Activated naive CD8-positive, alpha-beta T cell treated with anti-CD3 and anti-CD28 coated beads, Interleukin-2, amount 10 ng/mL, durations not matched to agents 7 days and 5 days (primary cell): ENCODE data around the gene CAPN8. TPM values are rescaled to one million over a fixed set of nuclear protein-coding genes. Genes with fewer than 3 reads are reported as not detected.

ENCODE experiments used
- ATAC-seq: fragments of 150-1000 bp; cut with Tn5 transposase; one replicate; pipeline ENCODE4 v1.10.0; 2021; ENCODE audit warnings: low read depth, moderate library complexity
- POLR2A ChIA-PET: fragments of 350-600 bp; sonication (Branson Sonifier 250); formaldehyde crosslinking; loops from one replicate; lab custom pipeline; 2021; ENCODE audit warnings: antibody characterized with exemption; lab: Charles Lee
- DNase-seq: peaks from one replicate; pipeline ENCODE4 v3.0.0; 2021
- H3K27ac Mint-ChIP-seq: one replicate; pipeline ENCODE4 v1.8.0; 2022; ENCODE audit warnings: mild to moderate bottlenecking, mixed read lengths
- H3K27me3 Mint-ChIP-seq: one replicate; pipeline ENCODE4 v1.8.0; 2022; ENCODE audit warnings: mild to moderate bottlenecking, moderate library complexity, mixed read lengths
- H3K36me3 Mint-ChIP-seq: one replicate; pipeline ENCODE4 v1.8.0; 2021; ENCODE audit warnings: mild to moderate bottlenecking, mixed read lengths
- H3K4me1 Mint-ChIP-seq: one replicate; pipeline ENCODE4 v1.8.0; 2021; ENCODE audit warnings: mixed read lengths
- H3K4me3 Mint-ChIP-seq: one replicate; pipeline ENCODE4 v1.8.0; 2022; ENCODE audit warnings: mild to moderate bottlenecking, moderate library complexity, mixed read lengths
- H3K9me3 Mint-ChIP-seq: one replicate; pipeline ENCODE4 v1.8.0; 2021; ENCODE audit warnings: mixed read lengths
- total RNA-seq, 2 experiments: library from RNA; stranded (reverse); gene quantifications; one replicate each; pipeline ENCODE4 v1.2.3, GENCODE V29; 2021

The CAPN8 gene
- total RNA-seq, 2 experiments from 2014 or later, result 0.28 TPM; not detected in 1

GRCh38 chr1:223513309-223513708 is 152.2 kb downstream of the CAPN8 start:
- H3K27ac Mint-ChIP-seq, result no peak overlapping the region
- POLR2A ChIA-PET, result no interaction called here
- no peak for ATAC-seq

DNA sequence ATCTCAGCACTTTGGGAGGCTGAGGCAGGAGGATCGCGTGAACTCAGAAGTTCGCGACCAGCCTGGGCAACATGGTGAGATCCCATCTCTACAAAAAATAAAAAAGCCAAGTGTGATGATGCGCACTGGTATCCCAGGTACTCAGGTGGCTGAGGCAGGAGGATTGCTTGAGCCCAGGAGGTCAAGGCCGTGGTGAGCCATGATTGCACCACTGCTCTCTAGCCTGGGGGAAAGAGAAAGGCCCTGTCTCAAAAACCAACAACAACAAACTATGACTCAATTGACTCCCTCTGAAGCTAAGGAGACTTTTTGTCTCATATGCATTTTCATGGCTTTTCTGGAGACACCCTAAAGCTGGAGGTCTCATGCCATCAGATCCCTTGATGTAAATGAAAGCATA is 153.4 kb downstream of the CAPN8 start:
- H3K27ac Mint-ChIP-seq, result no peak overlapping the region
- H3K27me3 Mint-ChIP-seq, result peaks cover 2% of the 10 kb centered on the region
- no peak for DNase-seq
- no peak for ATAC-seq
- peaks cover 12% of the 10 kb centered on the region for H3K9me3 Mint-ChIP-seq
- H3K36me3 Mint-ChIP-seq, result no peaks in the 10 kb centered on the region
- H3K4me3 Mint-ChIP-seq, result no peak overlapping the region
- no peaks in the 10 kb centered on the region for H3K4me1 Mint-ChIP-seq
- POLR2A ChIA-PET, result no interaction called here

More at GRCh38 chr1:223513309-223513708, 152.2 kb downstream of the CAPN8 start:
- Mint-ChIP-seq H3K4me3 (no peak overlapping the region), H3K4me1 (no peaks in the 10 kb centered on the region), H3K36me3 (no peaks in the 10 kb centered on the region), H3K27me3 (peaks cover 2% of the 10 kb centered on the region), H3K9me3 (peaks cover 12% of the 10 kb centered on the region)
- no peak for DNase-seq

- Mint-ChIP-seq H3K36me3 (no peaks in the 10 kb centered on the region), H3K27me3 (no peaks in the 10 kb centered on the region), H3K9me3 (peaks cover 12% of the 10 kb centered on the region), H3K4me1 (no peaks in the 10 kb centered on the region), H3K4me3 (no peak overlapping the region), H3K27ac (no peak overlapping the region)
- DNase-seq (no peak), ATAC-seq (no peak)
- POLR2A ChIA-PET, result no interaction called here
Measured at GRCh38 chr1:223508796-223509195, 156.7 kb downstream of the CAPN8 start.

DNA sequence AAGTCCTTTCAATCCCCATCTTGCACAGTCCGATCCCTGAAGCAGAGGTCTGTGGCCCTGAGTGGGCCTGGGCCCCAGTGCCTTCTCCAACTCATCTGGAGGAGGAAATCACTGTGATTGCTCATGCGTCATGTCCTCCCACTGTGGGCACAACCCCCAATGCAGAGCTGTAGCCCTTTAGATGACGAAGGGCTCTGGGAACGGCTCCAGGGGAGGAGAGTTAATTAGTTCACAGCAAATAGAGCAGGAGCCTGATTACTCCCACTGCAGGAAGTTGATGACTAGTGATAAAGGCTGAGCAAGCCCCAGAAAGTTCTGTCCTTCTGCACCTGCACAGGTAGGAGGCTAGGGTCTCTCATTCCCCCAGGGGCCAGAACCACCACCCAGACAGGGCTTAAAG is 160.8 kb downstream of the CAPN8 start:
- DNase-seq (no peak), ATAC-seq (no peak)
- no peak overlapping the region for H3K4me3 Mint-ChIP-seq
- no peaks in the 10 kb centered on the region for H3K4me1 Mint-ChIP-seq
- no peaks in the 10 kb centered on the region for H3K27me3 Mint-ChIP-seq
- peaks cover 1% of the 10 kb centered on the region for H3K9me3 Mint-ChIP-seq
- POLR2A ChIA-PET, result no interaction called here
- H3K27ac Mint-ChIP-seq, result no peak overlapping the region
- H3K36me3 Mint-ChIP-seq, result no peaks in the 10 kb centered on the region

DNA sequence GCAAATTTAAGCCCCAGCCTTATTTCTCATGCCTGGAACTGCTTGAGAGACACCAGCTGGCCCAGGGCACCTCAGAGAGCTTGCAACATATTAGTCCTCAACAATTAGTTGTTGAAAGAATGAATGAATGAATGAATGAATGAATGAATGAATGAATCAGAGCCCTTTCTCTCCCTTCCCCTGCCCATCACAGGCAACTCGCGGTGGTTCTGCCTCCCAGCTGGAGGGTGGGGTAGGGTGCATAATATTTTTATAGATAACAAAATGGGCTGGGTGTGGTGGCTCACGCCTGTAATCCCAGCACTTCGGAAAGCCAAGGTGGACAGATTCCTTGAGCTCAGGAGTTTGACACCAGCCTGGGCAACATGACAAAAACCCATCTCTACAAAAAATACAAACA is 162.2 kb downstream of the CAPN8 start:
- POLR2A ChIA-PET, result no interaction called here
- no peak overlapping the region for H3K27ac Mint-ChIP-seq
- no peaks in the 10 kb centered on the region for H3K36me3 Mint-ChIP-seq
- H3K9me3 Mint-ChIP-seq, result no peaks in the 10 kb centered on the region
- no peak for DNase-seq
- no peaks in the 10 kb centered on the region for H3K4me1 Mint-ChIP-seq
- no peak for ATAC-seq
- H3K4me3 Mint-ChIP-seq, result no peak overlapping the region
- no peaks in the 10 kb centered on the region for H3K27me3 Mint-ChIP-seq

- no peak for ATAC-seq
- POLR2A ChIA-PET, result no interaction called here
- no peaks in the 10 kb centered on the region for H3K36me3 Mint-ChIP-seq
- H3K4me3 Mint-ChIP-seq, result no peak overlapping the region
- H3K4me1 Mint-ChIP-seq, result no peaks in the 10 kb centered on the region
- no peaks in the 10 kb centered on the region for H3K9me3 Mint-ChIP-seq
- H3K27ac Mint-ChIP-seq, result no peak overlapping the region
- DNase-seq, result no peak
- no peaks in the 10 kb centered on the region for H3K27me3 Mint-ChIP-seq
Measured at GRCh38 chr1:223500560-223501425, 164.7 kb downstream of the CAPN8 start.

DNA sequence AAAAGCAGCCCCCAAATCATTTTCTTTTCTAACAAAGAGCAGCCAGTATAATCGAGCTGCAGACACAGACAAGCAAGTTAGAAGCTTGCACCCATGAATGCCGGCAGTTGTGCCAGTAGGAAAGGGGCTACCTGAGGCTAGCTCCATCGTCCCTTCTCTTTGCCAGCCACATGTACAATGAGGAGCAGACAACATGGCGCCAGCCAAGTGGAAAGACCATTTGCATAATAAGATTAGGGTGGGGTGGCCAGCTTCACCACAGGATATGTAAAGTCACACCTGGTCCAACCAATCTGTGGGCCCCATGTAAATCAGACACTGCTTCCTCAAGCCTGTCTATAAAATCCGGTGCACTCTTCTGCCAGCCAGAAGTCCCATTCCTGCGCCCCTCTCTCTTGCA is 168.6 kb downstream of the CAPN8 start:
- Mint-ChIP-seq H3K36me3 (no peaks in the 10 kb centered on the region), H3K27ac (no peak overlapping the region), H3K4me1 (no peaks in the 10 kb centered on the region), H3K9me3 (no peaks in the 10 kb centered on the region), H3K4me3 (no peak overlapping the region), H3K27me3 (no peaks in the 10 kb centered on the region)
- no peak for DNase-seq
- ATAC-seq, result no peak
- POLR2A ChIA-PET, result no interaction called here

DNA sequence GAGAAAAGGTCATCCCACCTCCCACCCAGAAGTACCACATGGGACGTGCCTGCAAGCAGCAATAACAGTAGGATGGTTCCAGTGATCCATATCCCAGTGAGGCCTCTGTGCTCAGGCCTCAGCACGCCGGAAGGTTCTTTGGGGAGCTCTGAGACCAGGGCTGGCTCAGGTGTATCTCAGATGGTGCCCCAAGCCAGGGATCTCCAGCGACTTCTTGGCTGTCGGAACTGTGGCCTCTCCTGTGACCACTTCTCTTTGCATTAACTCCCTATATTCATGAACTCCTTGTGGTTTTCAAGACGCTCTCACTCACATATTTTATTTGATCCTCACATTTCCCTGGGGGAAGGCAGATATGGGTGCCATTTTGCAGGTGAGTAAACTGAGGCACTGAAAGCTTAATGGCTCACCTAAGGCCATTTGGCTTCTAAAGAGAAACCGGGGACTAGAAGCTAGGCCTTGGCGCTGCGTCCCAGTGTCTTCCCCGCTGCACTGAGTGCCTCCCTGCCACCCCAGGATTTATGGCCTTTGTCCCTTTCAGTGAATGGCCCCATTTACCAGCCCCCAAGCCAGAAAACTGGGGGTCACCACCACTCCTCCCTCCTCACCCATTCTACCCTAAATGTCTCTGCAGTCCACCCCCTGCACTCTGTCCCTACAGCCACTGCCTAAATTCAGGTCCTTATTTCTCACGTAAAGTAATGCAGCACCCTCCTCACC is 170.4 kb downstream of the CAPN8 start:
- H3K27ac Mint-ChIP-seq, result no peak overlapping the region
- no peaks in the 10 kb centered on the region for H3K4me1 Mint-ChIP-seq
- H3K36me3 Mint-ChIP-seq, result no peaks in the 10 kb centered on the region
- ATAC-seq, result no peak
- no peak for DNase-seq
- no peaks in the 10 kb centered on the region for H3K9me3 Mint-ChIP-seq
- no peak overlapping the region for H3K4me3 Mint-ChIP-seq
- POLR2A ChIA-PET, result no interaction called here
- no peaks in the 10 kb centered on the region for H3K27me3 Mint-ChIP-seq

- DNase-seq (no peak), ATAC-seq (no peak)
- no peaks in the 10 kb centered on the region for H3K9me3 Mint-ChIP-seq
- H3K4me3 Mint-ChIP-seq, result no peak overlapping the region
- no peaks in the 10 kb centered on the region for H3K36me3 Mint-ChIP-seq
- no peaks in the 10 kb centered on the region for H3K4me1 Mint-ChIP-seq
- H3K27me3 Mint-ChIP-seq, result no peaks in the 10 kb centered on the region
- H3K27ac Mint-ChIP-seq, result no peak overlapping the region
- POLR2A ChIA-PET, result no interaction called here
Measured at GRCh38 chr1:223492044-223492443, 173.5 kb downstream of the CAPN8 start.

Other genes starting within 250 kb of the CAPN8 start
- gene CAPN2, start 46.8 kb upstream of the CAPN8 start, total RNA-seq, result 100 to 1,000 TPM; 169 to 177 TPM
- 10 to 100 TPM; 35.4 to 37.2 TPM for gene TP53BP2, start 180.2 kb upstream of the CAPN8 start, total RNA-seq